ENCODE data around the gene PRR18. TPM values are rescaled to one million over a fixed set of nuclear protein-coding genes. Genes with fewer than 3 reads are reported as not detected.

Gene PRR18
- total and polyA plus RNA-seq, 4 experiments from 2014 or later: not detected

DNA sequence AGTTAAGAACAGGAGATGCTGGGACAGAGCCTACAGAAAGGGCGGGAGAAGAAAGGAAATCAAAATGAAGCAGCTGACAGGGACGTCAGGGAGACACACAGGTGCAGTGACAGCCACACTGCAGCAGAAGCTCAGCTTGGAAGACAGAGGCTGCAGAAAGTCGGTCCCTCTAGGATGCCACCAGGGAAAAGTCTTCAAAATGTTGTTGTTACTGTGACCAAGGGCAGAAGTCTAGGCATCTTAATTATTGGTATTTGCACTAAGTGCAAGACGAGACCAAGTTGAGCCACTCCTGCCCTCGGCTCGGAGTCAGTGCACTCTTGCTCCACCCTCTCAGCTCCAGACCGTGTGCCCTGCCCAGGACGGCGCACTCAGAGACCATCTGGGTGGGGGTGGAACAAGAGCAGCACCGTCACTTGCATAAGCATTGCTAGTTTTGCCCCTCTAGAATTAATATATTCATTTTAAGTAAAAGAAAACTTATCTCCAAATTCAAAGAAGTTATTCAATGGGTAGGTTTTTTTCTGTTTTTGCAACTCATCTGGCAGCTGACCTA, 2.6 kb downstream of the PRR18 start:
- Mint-ChIP-seq H3K27me3 (peaks cover 27 to 44% of the 10 kb centered on the region in 2 donors), H3K36me3 (no peaks in the 10 kb centered on the region), H3K4me1 (peaks cover 0 to 6% (median 2%) of the 10 kb centered on the region in 4 donors), H3K27ac (no peak overlapping the region), H3K4me3 (peak overlapping the region in 2 of 8 donors; percentile 10 to 63), H3K9me3 (no peaks in the 10 kb centered on the region)
- no peaks in the 10 kb centered on the region for H3K36me3 ChIP-seq (ENCODE audit: insufficient read depth, low read length)
- H3K27ac ChIP-seq (ENCODE audit: low read depth, low read length): no peak overlapping the region
- no peak for DNase-seq
- H3K9me3 ChIP-seq (ENCODE audit: control insufficient read depth in 1 of 2, low read length in 2 of 2): no peaks in the 10 kb centered on the region
- H3K4me3 ChIP-seq (ENCODE audit: low read length in 2 of 2): no peak overlapping the region
- H3K4me1 ChIP-seq (ENCODE audit: insufficient read depth, low read length): peaks cover 5% of the 10 kb centered on the region
- H3K27me3 ChIP-seq (ENCODE audit: insufficient read depth, low read length): peaks cover 16% of the 10 kb centered on the region
- intact Hi-C loops (cut with micrococcal nuclease): no loop called here
- CTCF ChIA-PET (ENCODE audit: partially characterized antibody): interaction anchor here (1.0 to 1.9 kb wide), 2 partner anchors 76 to 96 kb away, joined by 4 to 5 read pairs; no protein-coding TSS in a partner anchor
- POLR2A ChIA-PET (ENCODE audit: partially characterized antibody): no interaction called here

DNA sequence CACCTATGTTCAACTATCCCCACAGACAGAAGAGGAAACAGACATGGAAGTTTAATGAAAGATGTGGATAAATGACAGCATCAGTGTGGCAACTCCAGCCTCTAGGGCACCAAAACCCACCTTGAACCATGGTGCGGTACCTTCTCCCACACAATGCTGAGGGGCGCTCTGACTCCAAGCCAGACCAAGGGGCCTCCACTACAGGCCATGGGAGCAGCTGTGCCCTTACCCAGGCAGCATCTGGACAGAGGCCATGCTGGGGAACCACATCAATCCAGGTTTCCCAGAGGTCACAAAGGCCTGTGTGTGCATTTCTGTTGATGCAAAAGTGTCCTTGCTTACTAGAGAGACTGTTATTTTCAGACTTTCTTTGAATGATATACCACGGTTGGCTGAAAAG, 4.1 kb downstream of the PRR18 start:
- H3K27me3 ChIP-seq (ENCODE audit: insufficient read depth, low read length): peaks cover 11% of the 10 kb centered on the region
- no peak for DNase-seq
- no peak overlapping the region for H3K27ac ChIP-seq (ENCODE audit: low read depth, low read length)
- Mint-ChIP-seq H3K27me3 (peaks cover 25 to 39% of the 10 kb centered on the region in 2 donors), H3K27ac (no peak overlapping the region), H3K4me3 (no peak overlapping the region), H3K36me3 (no peaks in the 10 kb centered on the region), H3K4me1 (peaks cover 0 to 6% (median 2%) of the 10 kb centered on the region in 4 donors), H3K9me3 (no peaks in the 10 kb centered on the region)
- H3K9me3 ChIP-seq (ENCODE audit: control insufficient read depth in 1 of 2, low read length in 2 of 2): no peaks in the 10 kb centered on the region
- CTCF ChIA-PET (ENCODE audit: partially characterized antibody): interaction anchor here (1.8 to 1.9 kb wide), 2 partner anchors 9 to 97 kb away, joined by 5 to 6 read pairs; no protein-coding TSS in a partner anchor
- POLR2A ChIA-PET (ENCODE audit: partially characterized antibody): no interaction called here
- no peaks in the 10 kb centered on the region for H3K36me3 ChIP-seq (ENCODE audit: insufficient read depth, low read length)
- intact Hi-C loops (cut with micrococcal nuclease): no loop called here
- peaks cover 5% of the 10 kb centered on the region for H3K4me1 ChIP-seq (ENCODE audit: insufficient read depth, low read length)
- no peak overlapping the region for H3K4me3 ChIP-seq (ENCODE audit: low read length in 2 of 2)

DNA sequence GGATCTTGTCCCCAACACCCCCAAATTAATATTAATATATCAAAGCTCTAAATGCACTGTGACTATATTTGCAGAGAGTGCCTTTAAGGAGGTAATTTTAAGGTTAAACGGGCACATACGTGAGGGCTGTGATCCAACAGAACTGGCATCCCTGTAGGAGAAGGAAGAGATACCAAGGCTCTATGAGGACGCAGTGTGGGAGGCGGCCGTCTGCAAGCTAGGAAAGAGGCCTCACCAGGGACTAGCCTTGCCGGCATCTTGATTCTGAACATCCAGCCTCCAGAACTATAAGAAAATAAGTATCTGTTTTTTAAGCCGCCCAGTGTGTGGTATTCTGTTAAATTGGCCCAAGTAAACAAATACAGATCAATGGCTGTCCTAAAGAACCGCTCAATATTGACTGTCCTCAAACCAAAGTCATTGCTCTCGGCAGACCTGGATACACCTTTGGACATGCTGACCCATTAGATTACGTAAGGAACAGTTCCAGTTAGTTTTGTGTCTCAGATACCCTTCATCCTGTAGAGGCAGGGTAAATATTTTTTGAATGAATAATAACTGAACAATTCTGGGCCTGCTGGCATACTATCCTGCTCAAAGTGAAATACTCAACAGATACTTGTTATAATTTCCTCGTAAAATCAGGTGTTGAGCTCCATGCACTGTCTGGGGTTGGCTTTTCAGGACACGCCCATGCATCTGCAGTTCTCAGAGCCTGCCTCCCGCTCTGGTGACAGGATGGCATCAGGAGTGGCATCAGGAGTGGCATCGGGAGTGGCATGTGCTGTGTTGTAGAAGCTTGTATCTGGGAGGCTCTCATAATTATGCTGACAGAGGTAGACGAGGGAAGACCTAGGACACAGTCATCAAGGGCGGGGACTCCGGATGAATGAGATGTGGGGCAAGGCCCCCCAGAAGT, 6.3 kb downstream of the PRR18 start:
- DNase-seq: no peak
- Histone ChIP-seq H3K4me1 (ENCODE audit: insufficient read depth, low read length) (no peaks in the 10 kb centered on the region), H3K27me3 (ENCODE audit: insufficient read depth, low read length) (peaks cover 9% of the 10 kb centered on the region), H3K4me3 (ENCODE audit: low read length in 2 of 2) (no peak overlapping the region), H3K27ac (ENCODE audit: low read depth, low read length) (no peak overlapping the region), H3K36me3 (ENCODE audit: insufficient read depth, low read length) (no peaks in the 10 kb centered on the region), H3K9me3 (ENCODE audit: control insufficient read depth in 1 of 2, low read length in 2 of 2) (no peaks in the 10 kb centered on the region)
- no peak overlapping the region for H3K27ac Mint-ChIP-seq
- H3K9me3 Mint-ChIP-seq: no peaks in the 10 kb centered on the region
- H3K36me3 Mint-ChIP-seq: no peaks in the 10 kb centered on the region
- peaks cover 0 to 3% (median 0%) of the 10 kb centered on the region in 4 donors for H3K4me1 Mint-ChIP-seq
- POLR2A ChIA-PET (ENCODE audit: partially characterized antibody): no interaction called here
- peaks cover 25 to 40% of the 10 kb centered on the region in 2 donors for H3K27me3 Mint-ChIP-seq
- H3K4me3 Mint-ChIP-seq: no peak overlapping the region
- CTCF ChIA-PET (ENCODE audit: partially characterized antibody): no interaction called here
- intact Hi-C loops (cut with micrococcal nuclease): no loop called here

DNA sequence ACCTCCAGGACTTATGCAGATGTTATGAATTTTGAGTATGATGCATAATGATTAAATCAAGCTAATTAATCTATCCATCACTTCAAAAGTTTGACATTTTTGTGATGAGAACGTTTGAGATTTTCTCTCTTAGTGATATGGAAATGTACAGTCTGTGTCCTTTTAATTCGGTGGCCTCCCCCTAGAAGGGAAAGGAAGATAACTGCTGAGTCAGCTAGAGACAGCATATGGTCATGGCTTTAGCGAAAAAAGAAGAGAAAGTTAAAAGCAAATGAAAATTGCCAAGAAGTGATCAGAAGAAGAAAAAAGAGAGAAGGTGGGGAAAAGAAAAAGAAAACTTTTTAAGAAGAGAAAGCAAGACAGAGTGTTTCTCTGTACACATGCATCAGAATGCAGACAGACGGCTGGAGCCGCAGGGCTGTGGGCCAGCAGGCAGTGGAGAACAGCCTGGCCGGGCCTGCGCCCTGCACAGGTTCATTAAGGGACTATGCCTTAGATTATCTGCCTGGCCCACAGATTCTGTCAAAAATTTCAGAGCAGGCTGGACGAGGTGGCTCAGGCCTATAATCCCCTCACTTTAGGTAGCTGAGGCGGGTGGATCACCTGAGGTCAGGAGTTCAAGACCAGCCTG, 7.7 kb downstream of the PRR18 start:
- DNase-seq: no peak
- Histone ChIP-seq H3K9me3 (ENCODE audit: control insufficient read depth in 1 of 2, low read length in 2 of 2) (no peaks in the 10 kb centered on the region), H3K4me3 (ENCODE audit: low read length in 2 of 2) (no peak overlapping the region), H3K27ac (ENCODE audit: low read depth, low read length) (no peak overlapping the region), H3K4me1 (ENCODE audit: insufficient read depth, low read length) (no peaks in the 10 kb centered on the region), H3K36me3 (ENCODE audit: insufficient read depth, low read length) (no peaks in the 10 kb centered on the region), H3K27me3 (ENCODE audit: insufficient read depth, low read length) (peaks cover 4% of the 10 kb centered on the region)
- H3K27me3 Mint-ChIP-seq: peaks cover 20 to 35% of the 10 kb centered on the region in 2 donors
- H3K27ac Mint-ChIP-seq: no peak overlapping the region
- no peaks in the 10 kb centered on the region for H3K4me1 Mint-ChIP-seq
- ChIA-PET CTCF (ENCODE audit: partially characterized antibody) (interaction anchor here (0.7 to 0.9 kb wide), 2 partner anchors 11 to 13 kb away, joined by 3 to 4 read pairs; no protein-coding TSS in a partner anchor), POLR2A (ENCODE audit: partially characterized antibody) (no interaction called here)
- H3K36me3 Mint-ChIP-seq: no peaks in the 10 kb centered on the region
- H3K4me3 Mint-ChIP-seq: no peak overlapping the region
- intact Hi-C loops (cut with micrococcal nuclease): no loop called here
- peaks cover 0 to 1% (median 0%) of the 10 kb centered on the region in 8 donors for H3K9me3 Mint-ChIP-seq

DNA sequence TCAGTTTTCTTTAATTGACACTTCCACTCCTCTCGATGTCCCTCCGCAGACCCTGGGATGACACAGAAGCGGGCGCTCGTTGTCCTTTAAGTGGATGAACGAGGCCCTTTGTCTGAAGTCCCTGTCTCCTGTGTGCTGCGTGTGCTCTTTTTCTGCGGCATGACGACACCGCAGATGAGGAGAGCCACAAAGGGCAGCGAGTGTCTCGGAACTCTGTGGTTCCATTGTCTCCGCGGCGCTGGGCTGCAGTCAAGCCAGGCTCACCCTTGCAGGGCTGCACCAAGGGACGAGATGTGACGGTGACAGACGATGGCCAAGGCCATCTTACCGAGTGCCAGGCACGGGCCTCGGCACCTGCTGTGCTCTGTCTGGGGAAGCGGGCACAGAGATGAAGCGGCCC, 10.6 kb downstream of the PRR18 start:
- H3K27ac ChIP-seq (ENCODE audit: low read depth, low read length): no peak overlapping the region

DNA sequence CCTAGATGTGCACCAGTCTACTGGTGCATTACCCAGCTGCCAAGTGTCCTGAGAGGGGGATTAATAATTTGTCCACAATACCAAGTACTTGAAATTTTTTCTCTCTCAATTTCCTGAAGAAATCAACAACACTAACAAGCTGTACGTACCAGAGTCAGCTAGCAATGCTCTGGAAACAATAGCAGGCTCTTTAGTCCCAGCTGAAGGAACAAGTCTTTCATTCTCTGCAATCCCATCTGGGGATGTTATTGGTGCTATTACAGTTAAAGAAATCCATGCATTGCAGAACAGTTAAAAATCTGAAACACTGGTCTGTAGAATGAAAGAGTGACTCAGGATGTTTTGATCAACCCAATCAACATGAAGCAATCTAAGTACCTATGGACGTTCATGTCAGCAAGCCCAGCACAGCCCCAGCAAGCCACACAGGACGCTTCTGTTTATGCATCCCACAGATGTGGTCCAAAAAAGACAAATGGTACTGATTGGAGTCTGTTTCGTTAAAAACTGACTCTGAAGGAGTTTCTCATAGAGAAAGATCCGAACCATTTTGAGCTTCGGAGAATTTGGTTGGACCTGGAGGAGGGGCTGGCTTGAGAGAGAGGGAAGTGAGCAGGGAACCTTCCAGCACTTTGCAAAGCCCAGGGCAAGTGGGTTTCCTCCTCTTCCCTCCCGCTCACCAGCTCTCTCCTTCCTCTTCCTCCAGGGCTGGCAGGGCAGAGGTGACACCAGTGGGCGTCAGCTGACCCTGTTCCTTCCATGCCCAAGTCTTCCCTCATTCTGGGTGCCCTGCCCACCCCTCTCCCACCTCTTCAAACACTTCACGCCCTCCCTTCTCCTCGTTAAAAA, 11.9 kb downstream of the PRR18 start:
- Histone ChIP-seq H3K4me3 (ENCODE audit: low read length in 2 of 2) (no peak overlapping the region), H3K9me3 (ENCODE audit: control insufficient read depth in 1 of 2, low read length in 2 of 2) (no peaks in the 10 kb centered on the region), H3K27ac (ENCODE audit: low read depth, low read length) (no peak overlapping the region), H3K36me3 (ENCODE audit: insufficient read depth, low read length) (no peaks in the 10 kb centered on the region), H3K27me3 (ENCODE audit: insufficient read depth, low read length) (no peaks in the 10 kb centered on the region), H3K4me1 (ENCODE audit: insufficient read depth, low read length) (no peaks in the 10 kb centered on the region)
- intact Hi-C loops (cut with micrococcal nuclease): no loop called here
- peaks cover 0 to 1% (median 0%) of the 10 kb centered on the region in 8 donors for H3K9me3 Mint-ChIP-seq
- no peak overlapping the region for H3K4me3 Mint-ChIP-seq
- H3K27ac Mint-ChIP-seq: no peak overlapping the region
- H3K36me3 Mint-ChIP-seq: no peaks in the 10 kb centered on the region
- POLR2A ChIA-PET (ENCODE audit: partially characterized antibody): no interaction called here
- H3K4me1 Mint-ChIP-seq: no peaks in the 10 kb centered on the region
- H3K27me3 Mint-ChIP-seq: peaks cover 16 to 19% of the 10 kb centered on the region in 2 donors
- no peak for DNase-seq
- CTCF ChIA-PET (ENCODE audit: partially characterized antibody): interaction anchor here (0.8 kb wide), 1 partner anchor 18 kb away, joined by 3 read pairs; no protein-coding TSS in a partner anchor

More for the DNA sequence above, 10.6 kb downstream of the PRR18 start:
- Mint-ChIP-seq H3K4me3 (no peak overlapping the region), H3K4me1 (no peaks in the 10 kb centered on the region), H3K27ac (no peak overlapping the region), H3K36me3 (no peaks in the 10 kb centered on the region), H3K27me3 (peaks cover 17 to 25% of the 10 kb centered on the region in 2 donors), H3K9me3 (peaks cover 0 to 1% (median 0%) of the 10 kb centered on the region in 8 donors)
- Histone ChIP-seq H3K27me3 (ENCODE audit: insufficient read depth, low read length) (peaks cover 3% of the 10 kb centered on the region), H3K4me3 (ENCODE audit: low read length in 2 of 2) (no peak overlapping the region), H3K9me3 (ENCODE audit: control insufficient read depth in 1 of 2, low read length in 2 of 2) (no peaks in the 10 kb centered on the region), H3K36me3 (ENCODE audit: insufficient read depth, low read length) (no peaks in the 10 kb centered on the region), H3K4me1 (ENCODE audit: insufficient read depth, low read length) (no peaks in the 10 kb centered on the region)
- intact Hi-C loops (cut with micrococcal nuclease): no loop called here
- CTCF ChIA-PET (ENCODE audit: partially characterized antibody): no interaction called here
- DNase-seq: no peak
- POLR2A ChIA-PET (ENCODE audit: partially characterized antibody): no interaction called here

Data from CD4-positive, alpha-beta memory T cell (primary cell).